PC-9 (cell line): Measurements from ENCODE around the gene CYP24A1. TPM values are rescaled to one million over a fixed set of nuclear protein-coding genes. Genes with fewer than 3 reads are reported as not detected.

Source experiments
- BruUV-seq: library from RNA; stranded (reverse); fragments of 400-500 nt; replicated peaks from 2 replicates; lab custom pipeline; 2021; lab: Mats Ljungman, UMichigan
- CTCF ChIA-PET: fragments of 300-600 bp; sonication (Branson Sonifier 250); formaldehyde crosslinking; loops from one replicate; lab custom pipeline; 2022; ENCODE audit warnings: antibody characterized with exemption; lab: Charles Lee
- POLR2A ChIA-PET: fragments of 300-600 bp; sonication (Branson Sonifier 250); formaldehyde crosslinking; loops from one replicate; lab custom pipeline; 2022; ENCODE audit warnings: antibody characterized with exemption; ENCODE audit not compliant: unreplicated experiment; lab: Charles Lee
- DNase-seq, 2 experiments: peaks; one replicate each; pipeline versions ENCODE4 v3.0.0 to v3.0.0-alpha.2; 2015 to 2022; ENCODE audit warnings: mixed read lengths in 1 of 2
- H2AFZ ChIP-seq: fragments of 200-600 bp; sonication (generic); 2 replicates; pipeline ENCODE4 v1.8.1; 2017; ENCODE audit warnings: antibody characterized with exemption
- H3F3A ChIP-seq: fragments of 200-600 bp; sonication (generic); 2 replicates; pipeline ENCODE4 v1.8.1; 2017; ENCODE audit warnings: antibody characterized with exemption, mild to moderate bottlenecking, low read depth; ENCODE audit not compliant: insufficient read depth
- H3K27ac ChIP-seq: fragments of 200-600 bp; sonication (generic); 2 replicates; pipeline ENCODE4 v1.6.1; 2016; ENCODE audit warnings: mixed run types
- H3K27me3 ChIP-seq: fragments of 200-600 bp; sonication (generic); 2 replicates; pipeline ENCODE4 v1.6.1; 2016; ENCODE audit warnings: low read depth, mixed run types; ENCODE audit not compliant: insufficient read depth
- H3K36me3 ChIP-seq: fragments of 200-600 bp; sonication (generic); 2 replicates; pipeline ENCODE4 v1.6.1; 2016; ENCODE audit warnings: low read depth, mixed run types
- H3K4me1 ChIP-seq: fragments of 200-600 bp; sonication (generic); replicated peaks from 2 replicates; pipeline ENCODE4 v1.6.1; 2016; ENCODE audit warnings: mixed run types; ENCODE audit not compliant: insufficient read depth
- H3K4me2 ChIP-seq: fragments of 200-600 bp; sonication (generic); 2 replicates; pipeline ENCODE4 v1.6.1; 2017; ENCODE audit warnings: mixed run types
- H3K4me3 ChIP-seq: fragments of 200-600 bp; sonication (generic); 2 replicates; pipeline ENCODE4 v1.6.1; 2016; ENCODE audit warnings: mixed run types
- H3K79me2 ChIP-seq: fragments of 200-600 bp; sonication (generic); 2 replicates; pipeline ENCODE4 v1.6.1; 2017; ENCODE audit warnings: low read depth, mixed run types
- H3K9me2 ChIP-seq: fragments of 200-600 bp; sonication (generic); 2 replicates; pipeline ENCODE4 v1.8.1; 2017; ENCODE audit warnings: mild to moderate bottlenecking; ENCODE audit not compliant: insufficient read depth
- H3K9me3 ChIP-seq: fragments of 200-600 bp; sonication (generic); 2 replicates; pipeline ENCODE4 v1.8.1; 2016; ENCODE audit warnings: low read depth; ENCODE audit not compliant: insufficient read depth
- H4K20me1 ChIP-seq: fragments of 200-600 bp; sonication (generic); 2 replicates; pipeline ENCODE4 v1.8.1; 2017; ENCODE audit not compliant: insufficient read depth
- EZH2 ChIP-seq: fragments of 200-600 bp; sonication (generic); IDR thresholded peaks from 2 replicates; pipeline ENCODE4 v1.8.0; 2017; ENCODE audit warnings: antibody characterized with exemption, low read depth
- intact Hi-C: fragments of 100-400 bp; cut with micrococcal nuclease; formaldehyde crosslinking; loops from one replicate; pipeline ENCODE4 v1.10.0; 2022; ENCODE audit not compliant: unreplicated experiment
- total RNA-seq: library from RNA; stranded (reverse); gene quantifications from 2 replicates; pipeline ENCODE4 v1.2.3, GENCODE V29; 2021
- TF ChIP-seq, protein P1 (sequence below): fragments of 200-600 bp; sonication (generic); conservative IDR thresholded peaks from 2 replicates; pipeline ENCODE4 v1.6.1; 2017; ENCODE audit warnings: mixed run types, antibody characterized with exemption, mild to moderate bottlenecking, moderate library complexity

The CYP24A1 gene
- total RNA-seq, 1 experiment from 2014 or later: 4.9 TPM

DNA sequence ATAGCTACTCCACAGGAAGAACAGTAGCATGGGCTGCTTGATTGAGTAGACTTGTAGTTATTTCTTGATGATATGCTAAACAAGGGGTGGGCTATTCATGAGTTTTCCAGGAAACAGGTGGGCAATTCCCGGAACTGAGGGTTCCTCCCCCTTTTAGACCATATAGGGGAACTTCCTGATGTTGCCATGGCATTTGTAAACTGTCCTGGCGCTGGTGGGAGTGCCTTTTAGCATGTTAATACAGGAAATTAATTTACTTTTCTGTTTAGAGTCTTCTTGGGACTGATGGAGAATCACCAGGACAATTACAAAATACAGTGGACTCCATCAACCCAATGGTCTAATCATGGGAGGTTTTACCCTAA, 22.7 kb downstream of the CYP24A1 start:
- Histone ChIP-seq H3K27me3 (no peaks in the 10 kb centered on the region), H3K9me3 (no peaks in the 10 kb centered on the region), H3K4me2 (no peak overlapping the region), H3K4me1 (peaks cover 72% of the 10 kb centered on the region), H3K36me3 (no peaks in the 10 kb centered on the region; the same call in 1 of the 2 replicates), H2AFZ (no peak overlapping the region), H3K27ac (0 out of 2 replicates have a peak overlapping the region, but pooled peaks have one; percentile 1), H3K9me2 (no peaks in the 10 kb centered on the region), H3K4me3 (no peak overlapping the region), H3K79me2 (no peaks in the 10 kb centered on the region), H3F3A (peaks cover 42% of the 10 kb centered on the region), H4K20me1 (no peaks in the 10 kb centered on the region)
- BruUV-seq: no TSS peak
- CTCF ChIA-PET: no interaction called here
- intact Hi-C loops: no loop called here
- DNase-seq: peak in 1 of 2 experiments; percentile 19
- TF ChIP-seq EZH2: no peak
- TF ChIP-seq, protein P1, sequence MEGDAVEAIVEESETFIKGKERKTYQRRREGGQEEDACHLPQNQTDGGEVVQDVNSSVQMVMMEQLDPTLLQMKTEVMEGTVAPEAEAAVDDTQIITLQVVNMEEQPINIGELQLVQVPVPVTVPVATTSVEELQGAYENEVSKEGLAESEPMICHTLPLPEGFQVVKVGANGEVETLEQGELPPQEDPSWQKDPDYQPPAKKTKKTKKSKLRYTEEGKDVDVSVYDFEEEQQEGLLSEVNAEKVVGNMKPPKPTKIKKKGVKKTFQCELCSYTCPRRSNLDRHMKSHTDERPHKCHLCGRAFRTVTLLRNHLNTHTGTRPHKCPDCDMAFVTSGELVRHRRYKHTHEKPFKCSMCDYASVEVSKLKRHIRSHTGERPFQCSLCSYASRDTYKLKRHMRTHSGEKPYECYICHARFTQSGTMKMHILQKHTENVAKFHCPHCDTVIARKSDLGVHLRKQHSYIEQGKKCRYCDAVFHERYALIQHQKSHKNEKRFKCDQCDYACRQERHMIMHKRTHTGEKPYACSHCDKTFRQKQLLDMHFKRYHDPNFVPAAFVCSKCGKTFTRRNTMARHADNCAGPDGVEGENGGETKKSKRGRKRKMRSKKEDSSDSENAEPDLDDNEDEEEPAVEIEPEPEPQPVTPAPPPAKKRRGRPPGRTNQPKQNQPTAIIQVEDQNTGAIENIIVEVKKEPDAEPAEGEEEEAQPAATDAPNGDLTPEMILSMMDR: no peak
- POLR2A ChIA-PET: no interaction called here

DNA sequence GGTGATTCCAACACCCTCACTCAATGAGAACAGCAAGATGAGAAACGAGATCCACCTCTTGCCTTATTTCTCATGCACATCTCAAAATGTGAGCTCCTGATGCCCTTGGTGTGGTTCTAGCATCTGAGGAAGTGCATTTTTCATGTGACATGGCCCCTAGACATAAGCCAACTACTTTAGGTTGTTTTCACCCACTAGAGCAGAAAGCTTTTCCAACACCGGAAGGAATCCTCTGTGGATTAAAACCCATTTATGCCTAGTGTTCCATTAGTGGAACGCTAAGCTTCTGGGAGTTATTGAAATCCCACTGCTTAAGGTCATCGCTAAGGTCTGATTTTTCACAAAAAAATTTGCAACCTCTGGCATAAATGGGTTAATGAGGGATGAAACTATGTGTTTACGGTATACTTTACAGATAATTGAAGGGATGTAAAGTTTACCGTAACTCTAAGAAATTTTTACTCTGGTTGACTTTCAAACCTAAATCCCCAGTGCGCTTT, 24.0 kb downstream of the CYP24A1 start:
- TF ChIP-seq EZH2: no peak
- TF ChIP-seq, protein P1: no peak
- intact Hi-C loops: loop anchor here (1.0 kb wide), 2 partner anchors 18 to 27 kb away; no protein-coding TSS in a partner anchor
- H3K27ac ChIP-seq: peak overlapping the region; percentile 85
- no peaks in the 10 kb centered on the region for H3K9me2 ChIP-seq
- H3F3A ChIP-seq: peaks cover 42% of the 10 kb centered on the region
- H3K36me3 ChIP-seq: no peaks in the 10 kb centered on the region
- no peaks in the 10 kb centered on the region for H4K20me1 ChIP-seq
- no peak for DNase-seq
- no peaks in the 10 kb centered on the region for H3K79me2 ChIP-seq
- no peak overlapping the region for H3K4me3 ChIP-seq
- H2AFZ ChIP-seq: no peak overlapping the region
- peak overlapping the region; percentile 55 for H3K4me2 ChIP-seq
- ChIA-PET POLR2A (no interaction called here), CTCF (no interaction called here)
- BruUV-seq: no TSS peak
- H3K27me3 ChIP-seq: no peaks in the 10 kb centered on the region
- H3K4me1 ChIP-seq: peaks cover 72% of the 10 kb centered on the region
- no peaks in the 10 kb centered on the region for H3K9me3 ChIP-seq

DNA sequence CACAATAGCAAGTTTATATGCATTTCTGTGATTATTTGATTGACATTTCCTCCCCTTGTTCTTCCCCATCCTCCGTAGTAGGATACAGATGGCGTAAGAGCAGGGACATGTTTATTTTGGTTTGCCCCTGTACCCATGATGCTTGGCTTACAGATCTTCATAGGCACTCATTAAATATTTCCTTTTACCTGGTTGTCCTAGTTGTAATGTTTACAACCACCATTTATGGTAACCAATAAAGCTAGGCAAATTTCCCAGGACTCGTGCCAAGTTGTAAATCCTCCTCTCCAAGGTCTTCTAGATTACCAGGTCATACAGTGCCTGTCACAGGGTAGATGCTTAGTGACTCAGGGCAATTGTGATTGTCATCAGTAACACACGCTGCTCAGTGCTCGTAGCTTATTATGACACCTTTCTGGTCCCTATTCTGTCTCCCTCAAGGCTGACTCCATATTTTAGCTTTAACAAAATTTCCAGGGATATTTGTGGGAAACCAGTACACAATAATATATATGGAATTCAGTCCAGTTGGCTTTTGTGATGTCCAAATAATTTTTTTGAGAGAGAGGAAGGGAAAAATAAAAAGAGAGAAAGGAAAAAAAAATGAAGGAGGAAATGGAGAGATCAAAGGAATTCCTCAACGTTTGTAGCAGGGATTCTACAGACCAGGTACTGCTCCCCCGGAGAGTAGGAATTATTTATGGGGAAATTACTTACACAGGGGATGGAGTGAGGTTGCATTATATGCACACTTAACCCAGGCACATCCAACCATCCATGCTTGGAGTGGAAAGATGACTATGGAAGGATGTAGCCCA, 24.6 kb downstream of the CYP24A1 start:
- peak overlapping the region; percentile 55 for H3K4me2 ChIP-seq
- no peak for TF ChIP-seq EZH2
- TF ChIP-seq, protein P1: no peak
- H3K79me2 ChIP-seq: no peaks in the 10 kb centered on the region
- peak; percentile 61 to 100 for DNase-seq
- no peaks in the 10 kb centered on the region for H3K36me3 ChIP-seq
- intact Hi-C loops: loop anchor here (1.0 kb wide), 2 partner anchors 17 to 26 kb away; no protein-coding TSS in a partner anchor
- no peaks in the 10 kb centered on the region for H3K9me3 ChIP-seq
- H3K27me3 ChIP-seq: no peaks in the 10 kb centered on the region
- H3K9me2 ChIP-seq: no peaks in the 10 kb centered on the region
- ChIA-PET CTCF (interaction anchor here (0.7 to 1.0 kb wide), 2 partner anchors 15 to 32 kb away, joined by 3 read pairs; no protein-coding TSS in a partner anchor), POLR2A (interaction anchor here (0.5 to 0.6 kb wide), 2 partner anchors 408 to 1992 kb away, joined by 5 to 9 read pairs; no protein-coding TSS in a partner anchor)
- H2AFZ ChIP-seq: no peak overlapping the region
- no TSS peak for BruUV-seq
- no peaks in the 10 kb centered on the region for H4K20me1 ChIP-seq
- no peak overlapping the region for H3K4me3 ChIP-seq
- peak overlapping the region; percentile 85 for H3K27ac ChIP-seq
- H3F3A ChIP-seq: peaks cover 42% of the 10 kb centered on the region
- peaks cover 72% of the 10 kb centered on the region for H3K4me1 ChIP-seq
